AG09309 (cell line): ENCODE data around the gene OSBPL6.
A peak's percentile ranks its signal among the peaks of the same experiment; 100 is the strongest.

ENCODE experiments used
- DNase-seq: peaks from one replicate; pipeline ENCODE4 v3.0.0-alpha.2; 2010; ENCODE audit warnings: low read depth
- H3K4me3 ChIP-seq: 2 replicates; pipeline ENCODE4 v1.5.1; 2011; ENCODE audit warnings: mild to moderate bottlenecking, low read depth, low read length, moderate library complexity; ENCODE audit not compliant: control insufficient read depth
- CTCF ChIP-seq: IDR thresholded peaks from 2 replicates; pipeline ENCODE4 v1.5.1; 2011; ENCODE audit warnings: mild to moderate bottlenecking, low read depth, low read length, inconsistent platforms; ENCODE audit not compliant: insufficient read depth, control insufficient read depth; ENCODE audit errors: missing control alignments

The OSBPL6 gene

GRCh38 chr2:178187861-178188260 lies 6.5 kb upstream of the OSBPL6 start:
- no peak for DNase-seq
- H3K4me3 ChIP-seq: no peak overlapping the region
- TF ChIP-seq CTCF: no peak

- TF ChIP-seq CTCF: no peak
- DNase-seq: no peak
- no peak overlapping the region for H3K4me3 ChIP-seq
Observed at GRCh38 chr2:178188466-178188865, 5.8 kb upstream of the OSBPL6 start.

- TF ChIP-seq CTCF: no peak
- no peak for DNase-seq
- no peak overlapping the region for H3K4me3 ChIP-seq
Observed at GRCh38 chr2:178191004-178191508, 3.3 kb upstream of the OSBPL6 start.

GRCh38 chr2:178191511-178191910 lies 2.8 kb upstream of the OSBPL6 start:
- TF ChIP-seq CTCF: no peak
- DNase-seq: no peak
- no peak overlapping the region for H3K4me3 ChIP-seq

- peak overlapping the region; percentile 60 for H3K4me3 ChIP-seq
- TF ChIP-seq CTCF: no peak
- DNase-seq: no peak
Observed at GRCh38 chr2:178193496-178193822, 853 bp upstream of the OSBPL6 start.

- TF ChIP-seq CTCF: no peak
- peak overlapping the region; percentile 67 for H3K4me3 ChIP-seq
- DNase-seq: no peak
Observed at GRCh38 chr2:178194600-178195389, 483 bp downstream of the OSBPL6 start.
